SK-N-SH (cell line): ENCODE measurements around the gene CCRL2. TPM values are rescaled to one million over a fixed set of nuclear protein-coding genes. Genes with fewer than 3 reads are reported as not detected.

Experiments used
- CTCF ChIA-PET: fragments of 300-600, 350-600 bp; formaldehyde crosslinking; extraction: SDS; loops from one replicate; lab custom pipeline; 2021; lab: Yijun Ruan, JAX
- POLR2A ChIA-PET: fragments of 350-600 bp; sonication (Branson Sonifier 250); formaldehyde crosslinking; extraction: SDS; loops from one replicate; lab custom pipeline; 2020; ENCODE audit warnings: antibody characterized with exemption, inconsistent platforms; lab: Yijun Ruan, JAX
- DNase-seq: peaks from one replicate; pipeline ENCODE4 v3.0.0; 2012
- H2AFZ ChIP-seq: fragments of 200-600 bp; sonication (generic); 2 replicates; pipeline ENCODE4 v1.8.1; 2016; ENCODE audit warnings: antibody characterized with exemption, mild to moderate bottlenecking, low read depth
- H3F3A ChIP-seq: fragments of 200-600 bp; sonication (generic); replicated peaks from 2 replicates; pipeline ENCODE3; 2016; ENCODE audit warnings: antibody characterized with exemption, mild to moderate bottlenecking; ENCODE audit not compliant: insufficient read depth
- H3K27ac ChIP-seq, 2 experiments: fragments of 200-500 bp in 1 of 2; fragments of 200-600 bp in 1 of 2; sonication (Bioruptor generic) in 1 of 2; sonication (generic), shearing (Covaris generic) in 1 of 2; 2 replicates each; pipeline versions ENCODE4 v1.5.1 to v1.6.1; 2014 to 2016; ENCODE audit warnings: low read depth in 2 of 2, inconsistent platforms in 1 of 2, low read length in 1 of 2, mild to moderate bottlenecking in 1 of 2, mixed read lengths in 1 of 2
- H3K27me3 ChIP-seq: fragments of 200-600 bp; sonication (generic), shearing (Covaris generic); 2 replicates; pipeline ENCODE4 v1.6.1; 2016; ENCODE audit warnings: mixed run types; ENCODE audit not compliant: insufficient read depth
- H3K36me3 ChIP-seq, 2 experiments: fragments of 200-500 bp in 1 of 2; fragments of 200-600 bp in 1 of 2; sonication (Bioruptor generic) in 1 of 2; sonication (generic) in 1 of 2; replicated peaks in 1 of 2; 2 replicates each; pipeline versions ENCODE3 to v1.5.1; 2014 to 2016; ENCODE audit warnings: low read length in 1 of 2, mild to moderate bottlenecking in 1 of 2; ENCODE audit not compliant: insufficient read depth in 2 of 2, control insufficient read depth in 1 of 2
- H3K4me1 ChIP-seq, 2 experiments: fragments of 200-500 bp in 1 of 2; fragments of 200-600 bp in 1 of 2; sonication (Bioruptor generic) in 1 of 2; sonication (generic), shearing (Covaris generic) in 1 of 2; 2 replicates each; pipeline versions ENCODE4 v1.5.1 to v1.6.1; 2014 to 2016; ENCODE audit warnings: low read depth in 1 of 2, low read length in 1 of 2, mixed run types in 1 of 2; ENCODE audit not compliant: insufficient read depth in 2 of 2, control insufficient read depth in 1 of 2
- H3K4me2 ChIP-seq: fragments of 200-600 bp; sonication (generic), shearing (Covaris generic); 2 replicates; pipeline ENCODE4 v1.6.1; 2017; ENCODE audit warnings: mixed run types
- H3K4me3 ChIP-seq, 2 experiments: fragments of 200-500 bp in 1 of 2; fragments of 200-600 bp in 1 of 2; sonication (Bioruptor generic) in 1 of 2; sonication (generic), shearing (Covaris generic) in 1 of 2; 2 replicates each; pipeline versions ENCODE4 v1.5.1 to v1.8.1; 2014 to 2016; ENCODE audit warnings: low read depth in 2 of 2, inconsistent platforms in 1 of 2, low read length in 1 of 2, mild to moderate bottlenecking in 1 of 2, mixed read lengths in 1 of 2, moderate library complexity in 1 of 2
- H3K79me2 ChIP-seq: fragments of 200-600 bp; sonication (generic); 2 replicates; pipeline ENCODE4 v1.8.1; 2017; ENCODE audit warnings: mild to moderate bottlenecking; ENCODE audit not compliant: insufficient read depth
- H3K9ac ChIP-seq: fragments of 200-600 bp; sonication (generic); 2 replicates; pipeline ENCODE4 v1.6.1; 2017; ENCODE audit warnings: mixed run types
- H3K9me2 ChIP-seq: fragments of 200-600 bp; sonication (generic); 2 replicates; pipeline ENCODE4 v1.6.1; 2017; ENCODE audit warnings: mixed run types
- H3K9me3 ChIP-seq: fragments of 200-600 bp; sonication (generic); 2 replicates; pipeline ENCODE4 v1.6.1; 2017; ENCODE audit warnings: mixed run types, mild to moderate bottlenecking, moderate library complexity
- H4K20me1 ChIP-seq: fragments of 200-600 bp; sonication (generic); 2 replicates; pipeline ENCODE4 v1.6.1; 2017; ENCODE audit warnings: mild to moderate bottlenecking, mixed run types; ENCODE audit not compliant: insufficient read depth
- FOXJ3 ChIP-seq: sonication (generic); formaldehyde crosslinking; IDR thresholded peaks from 2 replicates; pipeline ENCODE4 v1.5.1; 2020; ENCODE audit warnings: mild to moderate bottlenecking, missing genetic modification reagents
- JUND ChIP-seq: IDR thresholded peaks from 2 replicates; pipeline ENCODE4 v1.4.0; 2012
- MEF2A ChIP-seq: IDR thresholded peaks from 2 replicates; pipeline ENCODE4 v1.4.0; 2012; ENCODE audit warnings: low read depth, borderline replicate concordance
- RAD21 ChIP-seq: IDR thresholded peaks from 2 replicates; pipeline ENCODE4 v1.6.1; 2012; ENCODE audit warnings: mild to moderate bottlenecking, low read length
- RCOR1 ChIP-seq: fragments of 150-350 bp; IDR thresholded peaks from 2 replicates; pipeline ENCODE4 v1.6.1; 2017; ENCODE audit warnings: antibody characterized with exemption, low read length
- SIN3A ChIP-seq: IDR thresholded peaks from 2 replicates; pipeline ENCODE4 v1.6.1; 2012; ENCODE audit warnings: low read depth, mild to moderate bottlenecking, low read length, moderate library complexity, borderline replicate concordance
- SMC3 ChIP-seq: IDR thresholded peaks from 2 replicates; pipeline ENCODE4 v1.6.1; 2012; ENCODE audit warnings: low read depth, low read length, improper control_type of control experiment
- TCF12 ChIP-seq: IDR thresholded peaks from 2 replicates; pipeline ENCODE4 v1.4.0; 2012
- TEAD4 ChIP-seq: IDR thresholded peaks from 2 replicates; pipeline ENCODE4 v1.4.0; 2012; ENCODE audit warnings: mild to moderate bottlenecking, borderline replicate concordance; ENCODE audit not compliant: insufficient read depth
- USF2 ChIP-seq: fragments of 150-350 bp; IDR thresholded peaks from 2 replicates; pipeline ENCODE4 v1.6.1; 2017; ENCODE audit warnings: antibody characterized with exemption, low read length, low read depth, borderline replicate concordance
- WGBS: methylation state at CpG from one replicate; pipeline ENCODE4 v1.1.6; 2017; ENCODE audit warnings: low lambda C conversion rate; 5-methylcytosine and 5-hydroxymethylcytosine counted together
- polyA plus RNA-seq, 3 experiments: library from polyadenylated mRNA; depleted of rRNA; stranded (reverse); fragments of >200 nt; gene quantifications; 2 replicates each; pipeline ENCODE4 v1.2.3, GENCODE V29; 2012
- TF ChIP-seq, protein P1 (sequence below): IDR thresholded peaks from 2 replicates; pipeline ENCODE4 v1.6.1; 2012; ENCODE audit warnings: mild to moderate bottlenecking, low read depth, low read length, moderate library complexity
- TF ChIP-seq, protein P2 (sequence below): IDR thresholded peaks from 2 replicates; pipeline ENCODE4 v1.4.0; 2012; ENCODE audit warnings: low read depth, borderline replicate concordance

CCRL2 gene
- polyA plus RNA-seq, 1 of the 3 experiments (the other 2 are of a cell fraction), result not detected

DNA sequence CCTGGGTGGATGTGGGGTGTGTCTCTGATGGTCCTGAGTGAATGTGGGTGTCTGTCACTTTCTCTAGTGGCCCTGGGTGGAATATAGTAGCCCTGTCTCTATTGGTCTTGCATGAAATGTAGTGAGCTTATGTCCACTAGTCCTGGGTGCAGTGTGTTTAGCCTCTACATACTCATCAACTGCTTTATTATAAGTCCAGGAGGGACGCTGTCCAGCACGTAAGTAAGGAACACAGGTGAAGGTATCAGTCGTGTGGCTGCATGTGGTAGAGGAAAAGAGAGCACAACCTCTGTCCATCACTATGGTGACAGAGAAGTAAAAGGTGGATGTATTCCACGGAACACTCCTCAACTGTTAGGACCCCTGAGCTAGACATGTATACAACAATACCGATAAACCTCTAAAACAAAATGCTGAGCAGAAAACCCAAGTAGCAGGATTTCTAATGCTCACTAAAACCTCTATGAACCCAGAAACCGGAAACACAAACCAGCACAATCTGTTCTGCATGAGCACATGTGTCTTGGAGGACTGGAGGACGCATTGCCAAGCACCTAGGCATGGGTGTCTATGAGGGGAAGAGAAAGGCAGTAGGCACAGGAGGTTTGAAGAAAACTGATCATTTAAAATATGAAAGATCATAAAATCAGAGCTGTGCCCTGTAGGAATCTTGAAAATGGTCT lies 46.6 kb downstream of the CCRL2 start (continued):
- TF ChIP-seq, protein P1, sequence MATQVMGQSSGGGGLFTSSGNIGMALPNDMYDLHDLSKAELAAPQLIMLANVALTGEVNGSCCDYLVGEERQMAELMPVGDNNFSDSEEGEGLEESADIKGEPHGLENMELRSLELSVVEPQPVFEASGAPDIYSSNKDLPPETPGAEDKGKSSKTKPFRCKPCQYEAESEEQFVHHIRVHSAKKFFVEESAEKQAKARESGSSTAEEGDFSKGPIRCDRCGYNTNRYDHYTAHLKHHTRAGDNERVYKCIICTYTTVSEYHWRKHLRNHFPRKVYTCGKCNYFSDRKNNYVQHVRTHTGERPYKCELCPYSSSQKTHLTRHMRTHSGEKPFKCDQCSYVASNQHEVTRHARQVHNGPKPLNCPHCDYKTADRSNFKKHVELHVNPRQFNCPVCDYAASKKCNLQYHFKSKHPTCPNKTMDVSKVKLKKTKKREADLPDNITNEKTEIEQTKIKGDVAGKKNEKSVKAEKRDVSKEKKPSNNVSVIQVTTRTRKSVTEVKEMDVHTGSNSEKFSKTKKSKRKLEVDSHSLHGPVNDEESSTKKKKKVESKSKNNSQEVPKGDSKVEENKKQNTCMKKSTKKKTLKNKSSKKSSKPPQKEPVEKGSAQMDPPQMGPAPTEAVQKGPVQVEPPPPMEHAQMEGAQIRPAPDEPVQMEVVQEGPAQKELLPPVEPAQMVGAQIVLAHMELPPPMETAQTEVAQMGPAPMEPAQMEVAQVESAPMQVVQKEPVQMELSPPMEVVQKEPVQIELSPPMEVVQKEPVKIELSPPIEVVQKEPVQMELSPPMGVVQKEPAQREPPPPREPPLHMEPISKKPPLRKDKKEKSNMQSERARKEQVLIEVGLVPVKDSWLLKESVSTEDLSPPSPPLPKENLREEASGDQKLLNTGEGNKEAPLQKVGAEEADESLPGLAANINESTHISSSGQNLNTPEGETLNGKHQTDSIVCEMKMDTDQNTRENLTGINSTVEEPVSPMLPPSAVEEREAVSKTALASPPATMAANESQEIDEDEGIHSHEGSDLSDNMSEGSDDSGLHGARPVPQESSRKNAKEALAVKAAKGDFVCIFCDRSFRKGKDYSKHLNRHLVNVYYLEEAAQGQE, result no peak
- TF ChIP-seq, protein P2, sequence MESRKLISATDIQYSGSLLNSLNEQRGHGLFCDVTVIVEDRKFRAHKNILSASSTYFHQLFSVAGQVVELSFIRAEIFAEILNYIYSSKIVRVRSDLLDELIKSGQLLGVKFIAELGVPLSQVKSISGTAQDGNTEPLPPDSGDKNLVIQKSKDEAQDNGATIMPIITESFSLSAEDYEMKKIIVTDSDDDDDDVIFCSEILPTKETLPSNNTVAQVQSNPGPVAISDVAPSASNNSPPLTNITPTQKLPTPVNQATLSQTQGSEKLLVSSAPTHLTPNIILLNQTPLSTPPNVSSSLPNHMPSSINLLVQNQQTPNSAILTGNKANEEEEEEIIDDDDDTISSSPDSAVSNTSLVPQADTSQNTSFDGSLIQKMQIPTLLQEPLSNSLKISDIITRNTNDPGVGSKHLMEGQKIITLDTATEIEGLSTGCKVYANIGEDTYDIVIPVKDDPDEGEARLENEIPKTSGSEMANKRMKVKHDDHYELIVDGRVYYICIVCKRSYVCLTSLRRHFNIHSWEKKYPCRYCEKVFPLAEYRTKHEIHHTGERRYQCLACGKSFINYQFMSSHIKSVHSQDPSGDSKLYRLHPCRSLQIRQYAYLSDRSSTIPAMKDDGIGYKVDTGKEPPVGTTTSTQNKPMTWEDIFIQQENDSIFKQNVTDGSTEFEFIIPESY, result no peak

DNA sequence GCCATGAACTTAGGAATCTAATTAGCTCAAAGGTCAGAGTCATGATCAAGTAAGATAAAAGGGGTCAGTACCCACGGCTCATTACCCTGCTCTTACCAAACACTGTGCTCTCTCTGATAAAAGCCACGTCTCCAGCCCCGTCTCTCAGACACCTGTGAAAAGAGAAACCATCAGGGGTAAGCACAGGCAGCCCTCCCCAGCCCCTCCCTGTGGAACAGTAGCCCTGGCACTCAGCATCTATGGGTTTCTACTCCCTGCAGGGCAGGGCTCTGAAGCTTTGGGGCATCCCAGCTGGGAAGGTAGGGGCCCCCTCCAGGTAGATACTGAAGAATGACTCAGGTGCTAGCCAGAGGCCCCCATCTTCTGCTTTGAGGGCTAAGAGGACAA lies 47.1 kb downstream of the CCRL2 start:
- no peaks in the 10 kb centered on the region for H4K20me1 ChIP-seq
- 13% methylated on average over 3 of the region's 3 CpGs for WGBS
- no peaks in the 10 kb centered on the region for H3K9me3 ChIP-seq
- no peak overlapping the region for H3K4me3 ChIP-seq
- H3K27me3 ChIP-seq, result 0 out of 2 replicates have a peak, but pooled peaks cover 8% of the 10 kb centered on the region
- H2AFZ ChIP-seq, result no peak overlapping the region
- H3K4me1 ChIP-seq, result no peaks in the 10 kb centered on the region
- H3K9ac ChIP-seq, result no peak overlapping the region
- no peaks in the 10 kb centered on the region for H3F3A ChIP-seq
- no peak overlapping the region for H3K27ac ChIP-seq
- H3K36me3 ChIP-seq, result no peaks in the 10 kb centered on the region
- no peaks in the 10 kb centered on the region for H3K79me2 ChIP-seq
- TF ChIP-seq MEF2A (no peak), USF2 (no peak), SMC3 (no peak), TEAD4 (no peak)
- no peak overlapping the region for H3K4me2 ChIP-seq
- CTCF ChIA-PET, result interaction anchor here (2.2 kb wide), 1 partner anchor 34 kb away, joined by 9 read pairs; no protein-coding TSS in a partner anchor
- POLR2A ChIA-PET, result no interaction called here
- no peaks in the 10 kb centered on the region for H3K9me2 ChIP-seq
- DNase-seq, result no peak

- WGBS, result 0% methylated on average over 1 of the region's 7 CpGs
- no peaks in the 10 kb centered on the region for H3K36me3 ChIP-seq
- no peaks in the 10 kb centered on the region for H3K4me1 ChIP-seq
- POLR2A ChIA-PET, result no interaction called here
- 0 out of 2 replicates have a peak, but pooled peaks cover 8% of the 10 kb centered on the region for H3K27me3 ChIP-seq
- no peaks in the 10 kb centered on the region for H3F3A ChIP-seq
- H3K9ac ChIP-seq, result no peak overlapping the region
- DNase-seq, result no peak
- CTCF ChIA-PET, result interaction anchor here (2.2 kb wide), 1 partner anchor 34 kb away, joined by 9 read pairs; no protein-coding TSS in a partner anchor
- H3K27ac ChIP-seq, result no peak overlapping the region
- no peak overlapping the region for H3K4me3 ChIP-seq
- H3K79me2 ChIP-seq, result no peaks in the 10 kb centered on the region
- H4K20me1 ChIP-seq, result no peaks in the 10 kb centered on the region
- no peaks in the 10 kb centered on the region for H3K9me3 ChIP-seq
- H3K9me2 ChIP-seq, result no peaks in the 10 kb centered on the region
- H2AFZ ChIP-seq, result no peak overlapping the region
- H3K4me2 ChIP-seq, result no peak overlapping the region
- TF ChIP-seq FOXJ3 (no peak), USF2 (no peak), TCF12 (no peak), SIN3A (no peak), TEAD4 (no peak), JUND (no peak), RCOR1 (no peak), RAD21 (no peak)
- TF ChIP-seq, protein P2, result no peak
Measured at GRCh38 chr3:46454606-46455005, 47.5 kb downstream of the CCRL2 start.
